Smooth muscle cell (in vitro differentiated cells): ENCODE measurements around the gene ZNF688. TPM values are rescaled to one million over a fixed set of nuclear protein-coding genes. Genes with fewer than 3 reads are reported as not detected.

Source experiments
- DNase-seq: peaks from one replicate; lab custom pipeline; 2025; ENCODE audit not compliant: unreplicated experiment; lab: John Stamatoyannopoulos, UW
- H2AFZ ChIP-seq: fragments of 200-600 bp; sonication (generic); 2 replicates; pipeline ENCODE4 v1.6.0; 2016; ENCODE audit warnings: antibody characterized with exemption, low read depth, mild to moderate bottlenecking
- H3F3A ChIP-seq: fragments of 200-600 bp; sonication (generic); 2 replicates; pipeline ENCODE4 v1.6.0; 2017; ENCODE audit warnings: antibody characterized with exemption, low read depth
- H3K27ac ChIP-seq: fragments of 200-600 bp; sonication (generic); 2 replicates; pipeline ENCODE4 v1.5.1; 2016; ENCODE audit warnings: low read depth, mild to moderate bottlenecking
- H3K27me3 ChIP-seq: fragments of 200-600 bp; sonication (generic); 2 replicates; pipeline ENCODE4 v1.6.1; 2016; ENCODE audit warnings: low read depth, mild to moderate bottlenecking
- H3K36me3 ChIP-seq: fragments of 200-600 bp; sonication (generic); 2 replicates; pipeline ENCODE4 v1.5.1; 2016; ENCODE audit warnings: low read depth
- H3K4me1 ChIP-seq: fragments of 200-600 bp; sonication (generic); 2 replicates; pipeline ENCODE4 v1.5.1; 2016; ENCODE audit warnings: low read depth
- H3K4me2 ChIP-seq: fragments of 200-600 bp; sonication (generic); 2 replicates; pipeline ENCODE4 v1.6.0; 2016; ENCODE audit warnings: mild to moderate bottlenecking
- H3K4me3 ChIP-seq: fragments of 200-600 bp; sonication (generic); 2 replicates; pipeline ENCODE4 v1.5.1; 2016; ENCODE audit warnings: mild to moderate bottlenecking
- H3K79me2 ChIP-seq: fragments of 200-600 bp; sonication (generic); 2 replicates; pipeline ENCODE4 v1.6.0; 2016; ENCODE audit warnings: low read depth, mild to moderate bottlenecking
- H3K9ac ChIP-seq: fragments of 200-600 bp; sonication (generic); 2 replicates; pipeline ENCODE4 v1.6.0; 2016; ENCODE audit warnings: low read depth
- H3K9me3 ChIP-seq: fragments of 200-600 bp; sonication (generic); replicated peaks from 2 replicates; pipeline ENCODE4 v1.5.1; 2016; ENCODE audit warnings: low read depth
- H4K20me1 ChIP-seq: fragments of 200-600 bp; sonication (generic); 2 replicates; pipeline ENCODE4 v1.6.0; 2016; ENCODE audit warnings: low read depth
- CTCF ChIP-seq: fragments of 200-600 bp; sonication (generic); IDR thresholded peaks from 2 replicates; pipeline ENCODE4 v1.5.1; 2017; ENCODE audit warnings: borderline replicate concordance, mild to moderate bottlenecking, antibody characterized with exemption; ENCODE audit not compliant: insufficient read depth, poor library complexity, severe bottlenecking
- WGBS: methylation state at CpG from one replicate; pipeline ENCODE4 v1.1.7; 2016; ENCODE audit warnings: low lambda C conversion rate; 5-methylcytosine and 5-hydroxymethylcytosine counted together
- polyA plus RNA-seq: library from polyadenylated mRNA; unstranded; fragments of >200 nt; fragmentation: Nextera tagmentation; extraction: Ambion mirVana; gene quantifications from 2 replicates; pipeline ENCODE4 v1.2.1, GENCODE V29; 2016
- total RNA-seq: library from RNA; depleted of rRNA; stranded (reverse); fragments of >200 nt; gene quantifications from 2 replicates; pipeline ENCODE4 v1.2.3, GENCODE V29; 2014

ZNF688 gene
- total and polyA plus RNA-seq, 2 experiments from 2014 or later = 6.2 to 16.8 TPM

GRCh38 chr16:30570636-30571444 lies 674 bp downstream of the ZNF688 start:
- peaks cover 6% of the 10 kb centered on the region for H3F3A ChIP-seq
- H3K4me3 ChIP-seq = peak overlapping the region; percentile 63
- no peak for DNase-seq
- H3K9me3 ChIP-seq = no peaks in the 10 kb centered on the region
- peak overlapping the region; percentile 91 for H3K4me2 ChIP-seq
- H4K20me1 ChIP-seq = no peaks in the 10 kb centered on the region
- no peaks in the 10 kb centered on the region for H3K27me3 ChIP-seq
- H3K79me2 ChIP-seq = no peaks in the 10 kb centered on the region
- no peaks in the 10 kb centered on the region for H3K36me3 ChIP-seq
- H2AFZ ChIP-seq = peak overlapping the region; percentile 53
- WGBS = 23% methylated on average over 22 of the region's 22 CpGs
- H3K4me1 ChIP-seq = peaks cover 13% of the 10 kb centered on the region
- H3K9ac ChIP-seq = peak overlapping the region; percentile 58
- peak overlapping the region; percentile 35 for H3K27ac ChIP-seq
- TF ChIP-seq CTCF = no peak

GRCh38 chr16:30569746-30570635 lies 1.5 kb downstream of the ZNF688 start:
- Histone ChIP-seq H3K9me3 (no peaks in the 10 kb centered on the region), H3F3A (peaks cover 6% of the 10 kb centered on the region), H3K27ac (no peak overlapping the region), H3K4me2 (peak overlapping the region; percentile 91), H3K9ac (no peak overlapping the region), H3K4me1 (peaks cover 13% of the 10 kb centered on the region), H3K4me3 (peak overlapping the region; percentile 63), H3K79me2 (no peaks in the 10 kb centered on the region), H4K20me1 (no peaks in the 10 kb centered on the region), H3K27me3 (no peaks in the 10 kb centered on the region), H3K36me3 (no peaks in the 10 kb centered on the region), H2AFZ (no peak overlapping the region)
- WGBS = 96% methylated on average over 38 of the region's 44 CpGs
- DNase-seq = no peak
- no peak for TF ChIP-seq CTCF

GRCh38 chr16:30569281-30569680 lies 2.2 kb downstream of the ZNF688 start:
- WGBS = 95% methylated on average over 3 of the region's 3 CpGs
- Histone ChIP-seq H3K9me3 (no peaks in the 10 kb centered on the region), H2AFZ (no peak overlapping the region), H3K79me2 (no peaks in the 10 kb centered on the region), H3F3A (peaks cover 6% of the 10 kb centered on the region), H3K4me3 (no peak overlapping the region), H4K20me1 (no peaks in the 10 kb centered on the region), H3K9ac (no peak overlapping the region), H3K27me3 (no peaks in the 10 kb centered on the region), H3K27ac (no peak overlapping the region), H3K4me1 (peaks cover 13% of the 10 kb centered on the region), H3K36me3 (no peaks in the 10 kb centered on the region), H3K4me2 (no peak overlapping the region)
- no peak for DNase-seq
- no peak for TF ChIP-seq CTCF
